Ascending aorta (tissue), 2 donors: Measurements from ENCODE around the gene VDR. TPM values are rescaled to one million over a fixed set of nuclear protein-coding genes. Genes with fewer than 3 reads are reported as not detected.

Experiments
- DNase-seq, 2 donors: peaks; one replicate each; pipeline ENCODE4 v3.0.0-alpha.2; 2019; ENCODE audit warnings: low spot score in 2 of 2
- H3K27ac ChIP-seq, 2 donors: fragments of 200-600 bp; sonication (generic); one replicate each; pipeline ENCODE4 v1.5.1; 2016 to 2017; ENCODE audit warnings: mild to moderate bottlenecking in 1 of 2
- H3K27me3 ChIP-seq: fragments of 200-600 bp; sonication (generic); one replicate; pipeline ENCODE4 v1.5.1; 2017
- H3K36me3 ChIP-seq, 2 donors: fragments of 200-600 bp; sonication (generic); one replicate each; pipeline ENCODE4 v1.5.1; 2016
- H3K4me1 ChIP-seq, 2 donors: fragments of 200-600 bp; sonication (generic); one replicate each; pipeline ENCODE4 v1.5.1; 2016 to 2017; ENCODE audit warnings: mild to moderate bottlenecking in 1 of 2
- H3K4me3 ChIP-seq, 2 donors: fragments of 200-600 bp; sonication (generic); one replicate each; pipeline ENCODE4 v1.5.1; 2016 to 2017; ENCODE audit warnings: mild to moderate bottlenecking in 1 of 2
- H3K9me3 ChIP-seq, 2 donors: fragments of 200-600 bp; sonication (generic); one replicate each; pipeline ENCODE4 v1.5.1; 2016
- CTCF ChIP-seq, 3 experiments: fragments of 200-600 bp in 2 of 3; fragments of 450-650 bp in 1 of 3; sonication (generic) in 2 of 3; IDR thresholded peaks; one replicate each; pipeline ENCODE4 v1.5.1; 2016 to 2019; ENCODE audit warnings: antibody characterized with exemption in 3 of 3, mild to moderate bottlenecking in 1 of 3, moderate library complexity in 1 of 3
- intact Hi-C: fragments of 100-400 bp; cut with DNase I; formaldehyde crosslinking; loops from one replicate; pipeline ENCODE4 v1.15.1; 2023
- total RNA-seq: library from RNA; depleted of rRNA; stranded (reverse); fragments of >200 nt; gene quantifications from one replicate; pipeline ENCODE4 v1.1.0, GENCODE V29; 2016

VDR gene
- total RNA-seq, 1 donor from 2014 or later, result 13.1 TPM

- DNase-seq, result no peak
- no peak overlapping the region for H3K27ac ChIP-seq
- H3K9me3 ChIP-seq, result no peaks in the 10 kb centered on the region
- H3K36me3 ChIP-seq, result no peaks in the 10 kb centered on the region
- intact Hi-C loops, result no loop called here
- H3K4me3 ChIP-seq, result no peak overlapping the region
- no peaks in the 10 kb centered on the region for H3K27me3 ChIP-seq
- no peaks in the 10 kb centered on the region for H3K4me1 ChIP-seq
- no peak for TF ChIP-seq CTCF (IDR thresholded peaks at IDR 0.05)
Measured at GRCh38 chr12:47921907-47922306, 17.1 kb upstream of the VDR start.

GRCh38 chr12:47920913-47921312, 16.1 kb upstream of the VDR start:
- no peak for TF ChIP-seq CTCF (IDR thresholded peaks at IDR 0.05)
- H3K9me3 ChIP-seq, result no peaks in the 10 kb centered on the region
- intact Hi-C loops, result no loop called here

GRCh38 chr12:47913081-47913480, 8.3 kb upstream of the VDR start:
- Histone ChIP-seq H3K36me3 (no peaks in the 10 kb centered on the region), H3K27ac (no peak overlapping the region), H3K4me1 (no peaks in the 10 kb centered on the region), H3K27me3 (no peaks in the 10 kb centered on the region), H3K9me3 (no peaks in the 10 kb centered on the region), H3K4me3 (no peak overlapping the region)
- no peak for TF ChIP-seq CTCF (IDR thresholded peaks at IDR 0.05)
- intact Hi-C loops, result no loop called here
- no peak for DNase-seq

More at GRCh38 chr12:47920913-47921312, 16.1 kb upstream of the VDR start:
- H3K36me3 ChIP-seq, result no peaks in the 10 kb centered on the region
- no peak overlapping the region for H3K27ac ChIP-seq
- H3K4me3 ChIP-seq, result no peak overlapping the region
- no peaks in the 10 kb centered on the region for H3K4me1 ChIP-seq
- H3K27me3 ChIP-seq, result no peaks in the 10 kb centered on the region
- no peak for DNase-seq

- H3K9me3 ChIP-seq, result no peaks in the 10 kb centered on the region
- no peaks in the 10 kb centered on the region for H3K4me1 ChIP-seq
- no peak overlapping the region for H3K27ac ChIP-seq
- H3K36me3 ChIP-seq, result no peaks in the 10 kb centered on the region
- no peak for DNase-seq
- intact Hi-C loops, result no loop called here
- no peak overlapping the region for H3K4me3 ChIP-seq
- H3K27me3 ChIP-seq, result no peaks in the 10 kb centered on the region
- no peak for TF ChIP-seq CTCF (IDR thresholded peaks at IDR 0.05)
Measured at GRCh38 chr12:47912556-47912955, 7.8 kb upstream of the VDR start.

- no peaks in the 10 kb centered on the region for H3K4me1 ChIP-seq
- DNase-seq, result no peak
Measured at GRCh38 chr12:47910981-47911380, 6.2 kb upstream of the VDR start.

More at GRCh38 chr12:47910981-47911380, 6.2 kb upstream of the VDR start:
- TF ChIP-seq CTCF (IDR thresholded peaks at IDR 0.05), result no peak
- Histone ChIP-seq H3K4me3 (no peak overlapping the region), H3K9me3 (no peaks in the 10 kb centered on the region), H3K36me3 (no peaks in the 10 kb centered on the region), H3K27ac (no peak overlapping the region), H3K27me3 (no peaks in the 10 kb centered on the region)
- intact Hi-C loops, result no loop called here
